Measurements from ENCODE around the gene CLTCL1.

- TF ChIP-seq TARDBP (IDR thresholded peaks at IDR 0.05) (no peak), ZNF384 (IDR thresholded peaks at IDR 0.05) (no peak), FOXM1 (IDR thresholded peaks at IDR 0.05; ENCODE audit: borderline replicate concordance) (no peak), LEF1 (IDR thresholded peaks at IDR 0.05; ENCODE audit: borderline replicate concordance) (no peak), HDGF (IDR thresholded peaks at IDR 0.05; ENCODE audit: borderline replicate concordance) (no peak), SP1 (IDR thresholded peaks at IDR 0.05) (no peak), PKNOX1 (IDR thresholded peaks at IDR 0.05) (no peak), NFRKB (IDR thresholded peaks at IDR 0.05) (no peak), ARNT (IDR thresholded peaks at IDR 0.05) (no peak), BHLHE40 (IDR thresholded peaks at IDR 0.05; ENCODE audit: borderline replicate concordance) (no peak), L3MBTL2 (conservative IDR thresholded peaks at IDR 0.05) (no peak), ELF4 (IDR thresholded peaks at IDR 0.05) (no peak)
These were observed 40.5 kb upstream of the CLTCL1 start for GRCh38 chr22:19331975-19332374.

Measured in HEK293T (cell line).